Activated CD4-positive, CD25-positive, alpha-beta regulatory T cell (primary cell): ENCODE results near the gene MFNG.
"Not testable (repeated sequence)": the region's sequence is repeated elsewhere in the genome, so short reads cannot be mapped to it uniquely, and the experiment has no call there.

Experiments
- DNase-seq, 4 experiments: peaks; one replicate each; lab custom pipeline; 2025; lab: John Stamatoyannopoulos, UW

The MFNG gene, protein sequence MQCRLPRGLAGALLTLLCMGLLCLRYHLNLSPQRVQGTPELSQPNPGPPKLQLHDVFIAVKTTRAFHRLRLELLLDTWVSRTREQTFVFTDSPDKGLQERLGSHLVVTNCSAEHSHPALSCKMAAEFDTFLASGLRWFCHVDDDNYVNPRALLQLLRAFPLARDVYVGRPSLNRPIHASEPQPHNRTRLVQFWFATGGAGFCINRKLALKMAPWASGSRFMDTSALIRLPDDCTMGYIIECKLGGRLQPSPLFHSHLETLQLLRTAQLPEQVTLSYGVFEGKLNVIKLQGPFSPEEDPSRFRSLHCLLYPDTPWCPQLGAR

DNA sequence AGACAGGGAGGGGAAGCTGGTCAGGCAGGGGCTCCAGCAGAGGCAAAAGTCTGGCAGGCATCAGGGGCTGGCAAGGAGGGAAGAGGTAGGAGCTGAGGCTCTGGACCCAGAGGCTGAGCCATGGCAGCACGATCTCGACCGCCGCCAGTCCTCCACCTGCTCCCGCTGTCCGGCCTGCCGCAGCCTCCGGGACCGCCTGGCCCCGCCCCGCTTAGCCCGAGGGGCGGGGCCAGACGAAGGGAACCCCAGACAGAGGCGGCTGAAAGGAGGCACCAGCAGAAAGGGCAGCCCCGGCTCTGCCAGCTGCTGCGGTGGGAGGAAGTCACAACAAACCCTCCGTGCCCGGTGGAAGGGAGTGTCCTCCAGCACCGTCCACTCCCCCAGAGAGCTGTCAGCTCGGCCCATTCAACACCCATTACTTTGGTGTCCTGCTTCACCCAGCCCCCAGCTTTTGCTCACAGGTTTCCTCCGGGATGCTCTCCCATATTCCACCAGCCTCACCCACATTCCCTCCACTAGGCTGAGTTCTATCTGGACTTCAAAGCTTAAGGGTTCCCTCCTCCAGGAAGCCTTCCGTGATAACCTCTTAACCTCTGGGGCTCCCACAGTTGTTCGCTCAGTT is at the start of gene MFNG:
Gene MFNG, minus strand, starts transcription at position 161 of the 622 bp plus-strand sequence. CDS start 207 bp downstream, outside the sequence.
- peak; percentile 36 to 58 (median 52) for DNase-seq

DNA sequence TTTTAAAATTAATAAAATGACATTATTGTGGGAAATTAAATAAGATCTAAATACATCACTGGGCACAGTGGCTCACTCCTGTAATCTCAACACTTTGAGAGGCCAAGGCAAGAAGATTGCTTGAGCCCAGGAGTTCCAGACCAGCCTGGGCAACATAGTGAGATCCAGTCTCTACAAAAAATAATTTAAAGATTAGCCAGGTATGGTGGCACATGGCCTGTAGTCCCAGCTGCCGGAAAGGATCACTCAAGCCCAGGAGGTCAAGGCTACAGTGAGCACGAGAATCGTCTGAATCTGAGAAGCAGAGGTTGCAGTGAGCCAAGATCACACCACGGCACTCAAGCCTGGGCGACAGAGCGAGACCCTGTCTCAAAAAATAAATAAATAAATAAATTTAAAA is 49.0 kb upstream of the MFNG start:
- no peak for DNase-seq

DNA sequence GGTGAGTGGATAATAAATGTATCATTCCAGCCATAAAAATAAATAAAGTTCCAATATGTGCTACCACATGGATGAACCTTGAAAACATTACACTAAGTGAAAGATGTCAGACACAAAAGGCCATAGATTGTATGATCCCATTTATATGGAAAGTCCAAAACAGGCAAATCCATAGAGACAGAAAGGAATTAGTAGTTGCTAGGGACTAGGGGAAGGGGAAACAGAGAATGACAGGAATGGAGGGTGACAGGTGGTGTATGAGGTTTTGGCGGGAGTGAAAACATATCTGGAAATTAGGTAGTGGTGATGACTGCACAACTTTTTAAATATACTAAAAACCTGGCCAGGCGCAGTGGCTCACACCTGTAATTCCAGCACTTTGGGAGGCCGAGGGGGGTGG is 48.3 kb upstream of the MFNG start:
- no peak for DNase-seq

DNA sequence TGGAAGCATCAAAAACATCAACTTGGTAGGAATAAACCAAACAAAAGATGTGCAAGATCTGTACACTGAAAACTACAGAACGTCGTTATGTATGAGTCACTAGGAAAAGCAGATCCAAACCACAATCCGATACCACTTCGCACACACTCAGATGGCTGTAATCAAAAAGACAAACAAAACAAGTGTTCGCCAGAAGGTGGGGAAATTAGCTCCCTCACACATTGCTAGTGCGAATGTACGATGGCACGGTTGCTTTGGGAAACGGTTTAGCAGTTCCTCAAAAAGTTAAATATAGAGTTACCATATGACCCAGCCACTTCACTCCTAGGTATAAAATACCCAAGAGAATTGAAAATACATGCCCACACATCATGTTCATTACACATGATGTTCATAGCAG is 47.8 kb upstream of the MFNG start:
- DNase-seq = no peak

DNA sequence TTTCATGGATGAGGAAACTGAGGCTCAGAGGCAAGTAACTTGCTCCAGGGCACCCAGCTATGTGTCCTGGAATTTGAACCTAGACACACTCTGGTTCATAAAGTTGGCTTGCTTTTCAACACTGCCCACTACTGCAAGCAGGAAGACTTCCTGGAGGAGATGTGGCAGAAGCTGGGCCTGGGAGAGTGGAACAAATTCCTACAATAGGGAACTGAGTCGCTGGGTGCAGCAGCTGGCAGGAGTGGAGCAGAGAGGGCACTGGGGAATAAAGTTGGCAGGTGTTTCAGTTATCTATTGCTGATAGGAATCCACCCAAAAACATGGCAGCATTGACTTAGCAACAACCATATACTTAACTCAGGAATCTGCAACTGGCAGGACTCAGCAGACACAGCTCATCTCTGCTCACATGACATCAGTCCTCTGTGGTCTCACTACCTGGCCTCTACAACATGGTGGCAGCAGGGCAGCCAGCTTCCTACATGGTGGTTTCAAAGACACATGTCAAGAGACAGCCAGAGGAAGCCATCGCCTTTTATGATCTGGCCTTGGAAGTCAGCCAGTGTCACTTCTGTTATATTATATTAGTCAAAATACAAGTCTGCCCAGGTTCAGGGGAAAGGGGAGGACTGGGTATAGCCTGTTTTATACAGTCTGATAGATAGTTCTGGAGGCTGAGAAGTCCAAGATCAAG is 43.6 kb upstream of the MFNG start:
- no peak for DNase-seq

DNA sequence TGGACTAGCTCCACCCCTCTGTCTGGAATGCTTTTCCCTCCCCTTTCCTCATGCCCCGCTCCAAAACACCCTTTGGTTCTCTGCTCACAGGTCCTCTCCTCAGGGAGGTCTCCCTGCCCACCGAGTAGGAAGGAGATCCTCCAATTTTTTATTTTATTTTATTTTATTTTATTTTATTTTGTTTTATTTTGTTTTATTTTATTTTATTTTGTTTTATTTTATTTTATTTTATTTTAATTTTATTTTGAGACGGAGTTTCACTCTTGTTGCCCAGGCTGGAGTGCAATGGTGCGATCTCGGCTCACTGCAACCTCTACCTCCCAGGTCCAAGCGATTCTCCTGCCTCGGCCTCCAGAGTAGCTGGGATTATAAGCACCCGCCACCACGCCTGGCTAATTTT is 41.8 kb upstream of the MFNG start:
- not testable (repeated sequence) for DNase-seq

DNA sequence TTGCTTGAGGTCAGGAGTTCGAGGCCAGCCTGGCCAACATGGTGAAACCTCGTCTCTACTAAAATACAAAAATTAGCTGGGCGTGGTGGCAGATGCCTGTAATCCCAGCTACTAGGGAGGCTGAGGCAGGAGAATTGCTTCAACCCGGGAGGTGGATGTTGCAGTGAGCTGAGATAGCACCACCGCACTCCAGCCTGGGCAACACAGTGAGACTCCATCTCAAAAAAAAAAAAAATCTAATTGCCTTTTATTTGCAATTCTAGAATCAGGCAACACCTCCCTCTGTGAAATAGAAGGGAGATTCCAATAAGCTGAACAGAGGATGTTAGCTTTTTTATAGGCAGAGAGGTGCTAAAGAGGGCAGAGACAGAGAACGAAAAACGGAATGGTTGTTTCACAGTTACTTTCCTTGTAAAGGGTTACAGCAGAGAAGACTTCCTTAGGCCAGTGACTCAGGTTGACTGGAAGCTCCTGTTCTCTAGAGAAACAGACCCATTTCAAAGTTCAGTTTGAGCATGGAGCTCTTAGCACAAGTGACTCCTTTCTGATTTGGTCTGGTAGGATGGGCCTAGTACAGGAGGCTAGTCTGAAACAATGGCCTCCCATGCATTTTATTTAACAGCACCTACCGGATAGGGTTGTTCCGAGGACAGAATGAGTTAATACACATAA is 41.0 kb upstream of the MFNG start:
- DNase-seq = not testable (repeated sequence)

DNA sequence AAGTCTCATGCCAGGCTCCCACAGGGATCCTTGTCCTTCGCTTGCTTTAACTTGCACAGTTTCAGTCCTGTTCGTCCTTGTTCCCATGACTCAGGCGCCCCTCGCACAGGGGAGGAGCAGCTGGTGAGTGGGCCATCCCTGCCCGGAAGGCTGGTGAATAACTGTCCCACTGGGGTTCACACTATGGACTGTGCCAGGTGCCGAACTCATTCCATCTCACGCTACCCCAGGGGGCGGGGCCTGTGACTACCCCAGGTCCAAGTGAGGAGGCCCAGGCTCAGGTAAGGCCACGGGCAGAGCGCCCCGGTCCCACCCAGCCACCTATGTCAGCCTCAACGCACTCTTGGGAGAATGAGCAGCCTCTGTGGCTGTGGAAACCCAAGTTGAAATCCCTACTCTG is 40.2 kb upstream of the MFNG start:
- DNase-seq = no peak

DNA sequence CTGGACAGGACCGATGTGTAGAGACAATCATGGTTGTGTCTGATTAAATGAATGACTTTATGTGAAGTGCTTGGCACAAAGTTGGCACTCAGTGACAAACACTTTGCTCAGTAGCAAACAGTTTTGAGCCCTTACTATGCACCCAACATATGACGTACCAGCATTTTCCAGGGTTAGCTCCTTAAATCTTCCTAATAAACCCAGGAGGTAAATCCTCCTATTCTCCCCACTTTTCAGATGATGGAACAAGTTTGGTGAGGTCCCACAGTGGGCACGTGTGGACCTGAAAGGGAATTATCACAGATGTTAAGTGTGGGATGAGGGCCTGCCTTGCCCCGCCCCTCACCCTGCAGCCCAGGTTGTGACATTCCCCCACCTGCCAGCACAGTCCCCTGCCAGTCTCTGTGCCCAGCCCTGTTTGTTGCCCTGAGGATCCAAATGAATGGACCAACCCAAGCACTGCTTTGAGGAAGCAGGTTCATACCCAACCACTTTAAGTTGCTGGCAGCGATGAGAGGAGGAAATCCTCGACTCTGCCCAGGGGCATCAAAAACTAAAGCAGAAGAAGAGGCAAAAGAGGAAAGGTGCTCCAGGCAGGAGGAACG is 39.7 kb upstream of the MFNG start:
- no peak for DNase-seq

DNA sequence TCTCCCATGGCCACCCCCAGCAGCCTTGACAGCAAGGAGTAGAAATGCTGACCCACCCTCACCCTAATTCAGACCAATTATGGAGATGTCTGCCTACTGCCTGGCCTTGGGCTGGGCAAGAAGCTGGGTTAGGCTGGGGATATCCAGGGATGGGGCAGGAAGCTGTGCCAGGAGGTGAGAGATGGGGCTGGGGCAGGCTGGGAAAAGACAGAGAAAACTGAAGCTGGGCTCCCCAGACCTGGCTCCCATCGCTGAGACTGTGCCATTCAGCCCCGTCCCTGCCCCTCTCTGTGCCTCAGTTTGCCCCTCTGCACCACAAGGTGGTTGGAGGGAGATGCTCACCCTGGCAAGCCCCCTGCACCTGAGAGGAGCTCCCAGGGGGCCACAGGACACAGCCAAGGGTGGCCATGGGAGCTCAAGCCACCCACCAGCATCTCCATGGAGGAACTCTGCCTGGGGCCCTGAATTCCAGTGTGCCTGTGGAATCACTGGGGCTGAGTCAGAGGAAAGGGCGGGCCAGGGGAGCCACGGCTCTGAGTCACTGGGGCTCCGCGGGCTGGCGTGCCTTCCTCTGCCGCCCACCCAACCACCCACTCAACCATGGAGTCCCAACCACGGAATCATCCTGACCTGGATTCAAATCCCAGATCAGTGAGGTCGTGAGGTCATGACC is 39.0 kb upstream of the MFNG start:
- DNase-seq = no peak

DNA sequence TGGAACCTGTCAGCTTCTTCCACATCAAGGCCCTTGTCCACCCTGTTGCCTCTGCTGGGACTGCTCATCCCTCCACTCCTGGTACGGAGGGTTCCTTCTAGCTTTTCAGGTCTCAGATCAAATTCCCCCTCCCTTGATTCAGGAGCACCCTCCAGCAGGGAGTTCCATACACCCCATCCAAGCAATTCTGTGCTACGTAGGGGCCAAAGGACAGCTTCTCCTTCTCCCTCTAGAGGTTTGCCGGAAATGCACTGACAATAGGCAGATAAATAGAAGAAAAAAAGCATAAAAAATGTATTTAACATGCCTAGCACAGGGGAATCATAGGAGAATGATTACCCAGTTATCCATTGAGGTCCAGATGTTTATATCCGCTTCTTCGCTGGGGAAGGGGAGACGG is 36.3 kb upstream of the MFNG start:
- no peak for DNase-seq

DNA sequence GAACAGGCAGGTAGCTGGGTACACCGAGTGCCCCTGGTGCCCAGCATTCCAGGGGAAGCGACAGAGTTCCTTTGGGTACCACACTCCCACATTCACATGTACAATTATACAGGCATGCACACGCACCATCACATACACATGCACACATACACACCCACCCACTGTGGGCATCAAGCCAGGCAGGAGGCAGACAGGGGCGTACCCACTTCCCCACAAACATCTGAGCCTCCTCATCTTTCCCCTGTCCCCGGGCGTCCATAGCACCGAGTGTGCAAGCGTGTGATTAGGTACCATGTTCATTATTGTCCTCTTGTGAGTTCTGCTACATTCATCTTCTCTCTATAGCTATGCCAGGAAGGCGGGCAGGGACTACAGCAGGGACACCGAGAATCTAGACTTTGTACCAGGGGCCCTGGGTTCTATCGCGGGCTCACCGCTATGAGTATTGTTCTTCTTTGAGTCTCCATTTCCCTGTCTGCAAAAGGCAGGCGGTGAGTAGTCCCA is 35.1 kb upstream of the MFNG start:
- DNase-seq = no peak

DNA sequence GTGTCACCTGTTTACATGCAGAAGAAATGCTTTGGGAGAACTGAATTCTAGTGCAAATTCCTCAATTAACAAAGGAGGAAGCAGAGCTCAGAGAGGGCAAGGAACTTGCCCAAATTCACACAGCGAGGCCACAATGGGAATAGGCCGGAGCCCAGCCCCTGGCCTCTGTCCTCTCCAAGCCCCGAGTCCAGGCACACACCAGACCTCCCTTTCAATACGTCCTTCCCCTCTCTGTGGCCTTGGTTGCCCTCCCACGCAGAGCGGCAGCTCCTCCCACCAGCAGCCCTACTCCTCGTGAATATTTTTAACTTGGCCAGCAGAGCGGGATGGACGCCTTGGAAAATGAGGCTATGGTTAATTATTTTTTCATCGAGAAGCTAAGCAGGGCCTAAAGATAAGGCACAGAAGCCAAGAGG is 34.6 kb upstream of the MFNG start:
- no peak for DNase-seq

DNA sequence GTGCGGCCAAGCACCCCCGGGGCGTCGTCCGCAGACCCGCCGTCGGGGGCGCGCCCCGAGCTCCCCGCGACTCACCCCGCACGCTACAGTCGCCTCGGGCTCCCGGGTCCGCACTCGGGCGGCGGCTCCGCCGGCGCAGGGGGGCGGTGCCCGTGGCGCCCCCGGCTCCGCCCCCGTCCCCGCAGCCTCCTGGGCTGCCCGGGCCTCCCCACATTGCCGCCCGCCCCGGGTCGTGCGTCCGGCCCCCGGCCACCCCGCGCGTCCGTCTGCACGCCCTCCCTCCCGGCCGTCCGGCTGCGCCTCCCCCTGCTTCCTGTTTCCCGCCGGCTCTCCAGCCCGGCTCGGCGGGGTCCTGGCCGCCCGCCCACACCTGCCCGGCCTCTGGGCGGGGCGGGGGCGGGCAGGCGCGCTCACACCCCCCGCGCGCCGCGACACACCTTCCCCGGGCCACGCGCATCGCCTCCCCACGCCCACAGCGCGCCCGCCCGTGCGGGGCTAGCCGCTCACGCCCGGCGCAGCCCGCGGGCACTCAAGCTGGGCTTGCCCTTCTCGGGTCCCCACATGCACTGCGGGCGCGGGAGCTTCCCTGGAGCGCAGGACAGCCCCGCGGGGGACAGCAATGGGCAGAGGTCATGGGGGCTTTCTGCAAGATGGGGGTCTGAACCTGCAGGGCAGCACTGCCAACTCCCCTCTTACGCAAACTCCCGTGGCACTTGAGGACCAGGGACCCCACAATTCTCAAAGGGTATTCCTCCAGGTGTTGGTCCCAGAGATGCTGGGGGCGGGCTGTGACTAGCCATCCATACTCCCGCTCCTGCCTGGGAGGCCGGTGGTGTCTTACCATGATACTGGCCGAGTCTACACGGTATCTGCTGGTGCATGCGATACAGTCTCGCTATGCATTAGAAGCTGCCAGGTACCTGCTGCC is 33.3 kb upstream of the MFNG start, which contains the start of gene CARD10:
Gene CARD10, minus strand, starts transcription at position 148 of the 928 bp plus-strand sequence. CDS start 215 bp downstream, outside the sequence.
- no peak for DNase-seq

DNA sequence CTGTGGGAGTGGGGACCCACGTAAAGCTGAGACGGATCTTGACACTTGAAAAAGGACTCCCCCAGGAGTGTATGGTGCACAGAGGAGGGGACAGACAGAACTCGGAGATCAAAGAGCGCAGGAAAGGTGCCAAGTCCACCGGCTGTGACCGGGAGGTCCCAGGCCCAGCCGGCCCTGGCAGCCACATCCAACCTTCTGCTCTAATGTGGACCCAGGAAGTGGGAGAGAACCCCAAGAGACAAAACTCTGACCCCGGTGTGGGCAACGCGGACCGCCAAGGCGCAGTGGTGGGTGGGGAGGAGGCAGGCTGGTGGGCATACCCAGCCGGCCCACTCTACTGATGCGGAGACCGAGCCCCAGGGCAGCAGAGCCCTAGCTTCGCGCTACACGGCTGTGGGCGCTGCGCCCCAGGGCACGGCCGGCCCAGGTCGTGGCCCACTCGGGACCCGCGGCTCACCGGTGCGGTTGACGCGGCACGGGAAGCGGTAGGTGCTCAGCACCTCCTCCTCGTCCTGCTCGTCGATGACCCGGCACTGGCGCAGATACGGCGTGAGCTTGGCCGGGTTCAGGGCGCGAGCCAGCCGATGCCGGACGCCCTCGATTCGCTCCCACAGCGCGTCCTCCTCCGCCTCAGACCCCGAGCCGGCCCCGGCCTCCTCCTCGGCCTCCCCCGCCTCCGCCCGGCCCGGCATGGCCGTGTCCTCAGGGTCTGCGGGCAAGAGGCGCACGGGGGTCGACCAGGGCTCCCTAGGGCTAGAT is 32.5 kb upstream of the MFNG start:
- no peak for DNase-seq

DNA sequence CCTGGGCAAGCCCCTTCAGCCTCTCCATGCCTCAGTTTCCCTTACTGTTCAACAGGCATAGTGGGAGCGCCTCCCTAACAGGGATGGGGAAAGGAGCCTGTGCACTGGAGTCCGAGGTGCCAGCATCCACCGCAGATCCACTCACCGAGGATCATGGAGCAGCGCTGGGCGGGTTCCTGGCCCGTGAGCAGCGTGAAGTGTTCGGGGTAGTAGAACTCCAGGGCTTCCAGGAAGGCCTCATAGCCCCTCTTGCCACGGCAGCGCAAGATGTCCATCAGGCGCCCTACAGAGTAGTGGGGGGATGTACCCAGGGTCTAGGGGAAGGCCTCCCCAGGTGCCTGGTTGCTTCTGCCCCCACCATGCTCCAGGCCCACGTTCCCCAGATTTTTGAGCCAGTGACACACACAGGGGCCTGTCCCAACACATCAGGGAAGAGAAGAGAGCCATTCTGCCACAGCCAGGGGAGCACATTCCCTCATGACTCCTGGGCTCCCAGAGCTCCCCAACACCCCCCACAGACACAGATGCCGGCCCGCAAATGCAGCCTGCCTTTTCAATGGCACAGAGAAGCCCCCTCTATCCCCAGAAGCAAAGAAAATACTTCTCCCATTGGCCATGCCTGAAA is 31.8 kb upstream of the MFNG start:
- DNase-seq = no peak

DNA sequence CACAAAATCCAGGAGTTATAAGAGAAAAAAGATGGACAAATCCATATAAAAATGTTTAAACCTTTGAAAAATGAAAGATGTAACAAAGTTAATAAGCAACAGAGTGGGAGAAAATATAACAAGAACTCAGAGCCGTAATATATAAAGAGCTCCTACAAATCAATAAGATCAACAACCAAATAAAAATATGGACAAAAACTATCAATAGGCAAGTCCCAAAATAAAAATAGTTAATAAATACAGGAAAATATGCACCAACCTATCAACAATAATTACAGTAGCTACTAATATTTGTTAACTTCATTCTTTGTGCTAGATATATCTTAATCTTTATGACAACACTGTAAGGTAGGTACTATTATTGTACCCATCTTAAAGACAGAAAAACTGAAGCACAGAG is 30.3 kb upstream of the MFNG start:
- DNase-seq = no peak

DNA sequence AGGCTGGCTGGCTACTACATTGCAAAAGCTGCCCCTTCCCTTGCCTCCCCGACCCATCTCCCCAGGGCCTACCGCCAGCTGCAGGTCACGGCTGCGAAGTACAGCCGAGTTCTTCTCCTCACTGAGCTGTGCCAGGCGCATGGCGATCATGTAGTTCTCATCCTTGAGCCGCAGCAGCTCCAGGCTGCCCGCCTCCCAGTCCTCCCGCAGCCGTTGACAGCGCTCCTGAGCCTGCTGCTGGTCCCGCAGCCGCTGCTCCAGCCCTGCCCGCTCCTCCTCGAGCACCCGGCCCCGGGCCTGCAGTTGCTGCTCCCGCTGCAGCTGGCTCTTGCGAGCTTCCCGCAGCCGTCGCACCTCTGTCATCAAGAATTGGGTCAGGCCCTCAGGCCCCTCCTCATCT is 29.7 kb upstream of the MFNG start:
- DNase-seq = no peak

DNA sequence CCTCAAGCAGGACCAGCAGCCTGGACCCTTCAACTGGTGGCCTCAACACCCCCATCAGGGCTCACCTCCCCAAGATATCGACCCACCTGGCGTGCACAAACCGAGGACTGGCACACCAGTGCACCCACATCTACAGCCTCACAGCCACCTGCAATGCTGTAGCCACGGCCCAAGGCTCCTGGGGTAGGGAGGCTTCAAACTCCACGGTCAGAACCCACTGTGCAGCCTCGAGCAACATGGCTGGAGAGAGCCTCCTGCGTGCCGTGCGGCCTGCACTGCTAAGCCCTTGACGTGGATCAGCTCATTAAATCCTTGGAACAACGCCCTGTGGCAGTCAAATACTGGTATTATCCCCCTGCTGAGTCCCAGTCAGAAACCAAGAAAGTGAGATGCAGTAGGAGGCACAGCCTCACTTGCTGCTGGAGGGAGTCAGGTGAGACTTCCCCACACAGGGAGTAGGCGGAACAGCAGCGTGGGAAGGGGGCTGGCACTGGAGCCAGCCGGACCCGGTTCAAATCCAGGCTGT is 28.4 kb upstream of the MFNG start:
- DNase-seq = no peak
